Heart left ventricle (tissue), 13 donors: ENCODE measurements around the gene CHRM1.

ENCODE experiments used
- POLR2A ChIP-seq, 2 donors: fragments of 450-650 bp; IDR thresholded peaks; one replicate each; pipeline ENCODE4 v1.6.1; 2017; ENCODE audit warnings: antibody characterized with exemption in 2 of 2, mild to moderate bottlenecking in 2 of 2, moderate library complexity in 2 of 2
- TF ChIP-seq, protein P1 (sequence below), 12 donors: fragments of 200-600 bp; sonication (generic) in 4 of 12; IDR thresholded peaks; one replicate each; pipeline versions ENCODE4 v1.5.0 to v1.8.0; 2018 to 2022; ENCODE audit warnings: antibody characterized with exemption in 12 of 12, mild to moderate bottlenecking in 5 of 12
- donor health status: ischemic (EF 13 %, LVEDD 7.1; RV severe dilation, severe dysfunction).
- donor health status: DM: no; HTN: yes; CAD: no.
- donor health status: DM: no; HTN: no; CAD: no.
- donor health status: ischemic (EF 25% LVEDD 6.9; RV normal size, moderate dysfunction).
- donor health status: ischemic (EF 25% LVEDD 5.7; RV mildly dilated, moderate dysfunction).
- donor health status: ischemic (EF 35%, LVEDD 5.7; RV mildly dilated, moderate dysfunction).
- donor health status: nonischemic (EF 11% LVEDD 7.7; RV severe dilation, severe dysfunction).
- donor health status: DM: yes; HTN: yes; CAD: no.
- donor health status: PGD.
- donor health status: ischemic (EF 29% LVEDD 5.4; RV normal size, mild dysfunction).
- donor health status: nonischemic (EF 23%, LVEDD 6.1; RV moderate dilation, normal function).

DNA sequence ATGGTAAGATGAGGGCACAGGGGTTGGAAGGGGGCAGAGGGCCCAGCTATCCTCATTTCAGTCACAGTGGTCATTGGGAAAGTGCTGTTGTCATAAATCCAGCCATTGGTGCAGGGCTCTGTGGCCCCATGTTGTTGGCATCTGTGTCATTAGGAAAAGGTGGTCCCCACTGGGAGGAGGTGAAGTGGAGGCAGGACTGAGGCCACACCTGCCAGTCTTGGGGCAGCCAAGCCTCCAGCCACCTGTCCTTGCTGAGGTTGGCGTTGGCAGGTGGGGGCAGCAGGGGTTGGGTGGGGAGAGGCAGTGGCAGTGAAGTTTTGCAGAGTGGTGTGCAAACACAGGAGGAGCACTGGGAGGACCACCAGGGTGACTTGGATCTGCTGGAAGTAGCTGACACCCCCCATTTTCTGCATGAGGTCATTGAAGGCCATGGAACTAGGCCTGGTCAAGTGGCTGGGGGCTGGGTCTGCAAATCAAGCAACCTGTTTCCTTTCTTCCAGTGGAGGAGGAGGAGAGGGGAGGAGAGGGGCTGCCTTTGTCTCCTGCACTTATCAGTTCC, 38.3 kb upstream of the CHRM1 start:
- TF ChIP-seq, protein P1, sequence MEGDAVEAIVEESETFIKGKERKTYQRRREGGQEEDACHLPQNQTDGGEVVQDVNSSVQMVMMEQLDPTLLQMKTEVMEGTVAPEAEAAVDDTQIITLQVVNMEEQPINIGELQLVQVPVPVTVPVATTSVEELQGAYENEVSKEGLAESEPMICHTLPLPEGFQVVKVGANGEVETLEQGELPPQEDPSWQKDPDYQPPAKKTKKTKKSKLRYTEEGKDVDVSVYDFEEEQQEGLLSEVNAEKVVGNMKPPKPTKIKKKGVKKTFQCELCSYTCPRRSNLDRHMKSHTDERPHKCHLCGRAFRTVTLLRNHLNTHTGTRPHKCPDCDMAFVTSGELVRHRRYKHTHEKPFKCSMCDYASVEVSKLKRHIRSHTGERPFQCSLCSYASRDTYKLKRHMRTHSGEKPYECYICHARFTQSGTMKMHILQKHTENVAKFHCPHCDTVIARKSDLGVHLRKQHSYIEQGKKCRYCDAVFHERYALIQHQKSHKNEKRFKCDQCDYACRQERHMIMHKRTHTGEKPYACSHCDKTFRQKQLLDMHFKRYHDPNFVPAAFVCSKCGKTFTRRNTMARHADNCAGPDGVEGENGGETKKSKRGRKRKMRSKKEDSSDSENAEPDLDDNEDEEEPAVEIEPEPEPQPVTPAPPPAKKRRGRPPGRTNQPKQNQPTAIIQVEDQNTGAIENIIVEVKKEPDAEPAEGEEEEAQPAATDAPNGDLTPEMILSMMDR (IDR thresholded peaks at IDR 0.05): no peak
- no peak for TF ChIP-seq POLR2A (IDR thresholded peaks at IDR 0.05)
